WTC11 (cell line): ENCODE measurements around the gene XIRP1. TPM values are rescaled to one million over a fixed set of nuclear protein-coding genes. Genes with fewer than 3 reads are reported as not detected.

ENCODE experiments used
- ATAC-seq: fragments of 200-7000 bp; cut with Tn5 transposase; 2 replicates; pipeline ENCODE4 v1.10.0; 2021; ENCODE audit warnings: mild to moderate bottlenecking, moderate library complexity
- CTCF ChIA-PET: fragments of 300-600 bp; sonication (Branson Sonifier 250); formaldehyde crosslinking; loops from one replicate; lab custom pipeline; 2021; ENCODE audit warnings: antibody characterized with exemption; lab: Charles Lee
- POLR2A ChIA-PET: fragments of 350-600 bp; sonication (Branson Sonifier 250); formaldehyde crosslinking; loops from one replicate; lab custom pipeline; 2021; ENCODE audit warnings: antibody characterized with exemption; lab: Charles Lee
- DNase-seq: peaks from one replicate; pipeline ENCODE4 v3.0.0; 2021; ENCODE audit warnings: low spot score
- H3K27ac Mint-ChIP-seq: 2 replicates; pipeline ENCODE4 v1.8.0; 2021; ENCODE audit warnings: mixed read lengths
- H3K27me3 Mint-ChIP-seq: 2 replicates; pipeline ENCODE4 v1.8.0; 2021; ENCODE audit warnings: low read depth, mild to moderate bottlenecking, moderate library complexity, mixed read lengths
- H3K36me3 Mint-ChIP-seq: 2 replicates; pipeline ENCODE4 v1.8.0; 2021; ENCODE audit warnings: mixed read lengths
- H3K4me1 Mint-ChIP-seq: 2 replicates; pipeline ENCODE4 v1.8.0; 2022; ENCODE audit warnings: mixed read lengths
- H3K4me3 Mint-ChIP-seq: 2 replicates; pipeline ENCODE4 v1.8.0; 2021; ENCODE audit warnings: mild to moderate bottlenecking, moderate library complexity, mixed read lengths
- H3K9me3 Mint-ChIP-seq: 2 replicates; pipeline ENCODE4 v1.8.0; 2021; ENCODE audit warnings: mixed read lengths
- ATF1 ChIP-seq: sonication (generic); formaldehyde crosslinking; IDR thresholded peaks from 2 replicates; pipeline ENCODE4 v1.8.1; 2023; ENCODE audit warnings: mild to moderate bottlenecking, moderate library complexity, missing genetic modification reagents
- FOXJ3 ChIP-seq: sonication (generic); formaldehyde crosslinking; IDR thresholded peaks from 2 replicates; pipeline ENCODE4 v1.9.0; 2021; ENCODE audit warnings: missing genetic modification reagents, mild to moderate bottlenecking, borderline replicate concordance
- FOXK1 ChIP-seq: sonication (generic); formaldehyde crosslinking; IDR thresholded peaks from 2 replicates; pipeline ENCODE4 v1.8.0; 2022; ENCODE audit warnings: mild to moderate bottlenecking, moderate library complexity, missing genetic modification reagents
- IRF2 ChIP-seq: sonication (generic); formaldehyde crosslinking; IDR thresholded peaks from 2 replicates; pipeline ENCODE4 v1.8.0; 2022; ENCODE audit warnings: low read depth, missing genetic modification reagents, borderline replicate concordance
- ZNF138 ChIP-seq: sonication (generic); formaldehyde crosslinking; conservative IDR thresholded peaks from 2 replicates; pipeline ENCODE4 v1.8.1; 2022; ENCODE audit warnings: mild to moderate bottlenecking, moderate library complexity, missing genetic modification reagents
- ZNF263 ChIP-seq: sonication (generic); formaldehyde crosslinking; IDR thresholded peaks from 2 replicates; pipeline ENCODE4 v1.8.1; 2022; ENCODE audit warnings: low read depth, mild to moderate bottlenecking, moderate library complexity, missing genetic modification reagents
- total RNA-seq: library from RNA; stranded (reverse); gene quantifications from 3 replicates; pipeline ENCODE4 v1.2.3, GENCODE V29; 2021
- TF ChIP-seq, protein P1 (sequence below): sonication (generic); formaldehyde crosslinking; IDR thresholded peaks from 2 replicates; pipeline ENCODE4 v1.8.1; 2022; ENCODE audit warnings: low read depth, missing genetic modification reagents, borderline replicate concordance
- TF ChIP-seq, protein P2 (sequence below): sonication (generic); formaldehyde crosslinking; conservative IDR thresholded peaks from 2 replicates; pipeline ENCODE4 v1.8.1; 2022; ENCODE audit warnings: mild to moderate bottlenecking, missing genetic modification reagents
- TF ChIP-seq, protein P3 (sequence below): sonication (generic); formaldehyde crosslinking; IDR thresholded peaks from 2 replicates; pipeline ENCODE4 v1.8.1; 2022; ENCODE audit warnings: mild to moderate bottlenecking, missing genetic modification reagents, moderate library complexity, borderline replicate concordance
- TF ChIP-seq, protein P4 (sequence below): sonication (generic); formaldehyde crosslinking; IDR thresholded peaks from 2 replicates; pipeline ENCODE4 v1.8.1; 2023; ENCODE audit warnings: mild to moderate bottlenecking, missing genetic modification reagents
- TF ChIP-seq, protein P5 (sequence below): sonication (generic); formaldehyde crosslinking; IDR thresholded peaks from 2 replicates; pipeline ENCODE4 v1.8.1; 2022; ENCODE audit warnings: mild to moderate bottlenecking, moderate library complexity, missing genetic modification reagents
- TF ChIP-seq, protein P6 (sequence below): sonication (generic); formaldehyde crosslinking; IDR thresholded peaks from 2 replicates; pipeline ENCODE4 v1.8.0; 2022; ENCODE audit warnings: mild to moderate bottlenecking, missing genetic modification reagents
- TF ChIP-seq, protein P7 (sequence below): sonication (generic); formaldehyde crosslinking; IDR thresholded peaks from 2 replicates; pipeline ENCODE4 v1.8.1; 2023; ENCODE audit warnings: mild to moderate bottlenecking, missing genetic modification reagents, moderate library complexity

Gene XIRP1
- total RNA-seq, 1 experiment from 2014 or later = not detected

DNA sequence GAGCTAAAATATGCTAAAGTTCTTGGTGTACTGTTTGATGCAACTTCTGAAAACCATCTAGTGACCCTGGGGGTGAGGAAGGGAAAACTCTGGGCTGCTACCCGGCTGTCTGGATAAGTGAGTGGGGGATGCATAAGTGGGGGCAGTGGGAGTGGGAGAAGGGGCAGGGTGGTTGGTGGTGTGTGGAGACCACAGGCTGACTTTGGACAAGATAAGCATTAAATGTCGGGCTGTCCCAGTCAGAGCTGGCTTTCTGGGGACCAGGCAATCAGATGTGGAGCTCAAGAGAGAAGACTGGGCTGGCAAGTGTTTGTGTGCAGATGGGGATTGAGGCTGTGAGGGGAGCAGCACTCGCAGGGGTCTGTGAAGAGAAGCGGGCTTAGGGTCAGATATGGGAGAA lies 11.0 kb upstream of the XIRP1 start:
- no peak for ATAC-seq
- Mint-ChIP-seq H3K27me3 (no peaks in the 10 kb centered on the region; the same call in 1 of the 2 replicates), H3K36me3 (no peaks in the 10 kb centered on the region), H3K4me1 (peaks cover 15% of the 10 kb centered on the region), H3K9me3 (peaks cover 9% of the 10 kb centered on the region), H3K27ac (no peak overlapping the region), H3K4me3 (no peak overlapping the region)
- ChIA-PET POLR2A (no interaction called here), CTCF (interaction anchor here (1.2 to 3.1 kb wide), 3 partner anchors 13 to 88 kb away, joined by 3 to 26 read pairs (median 5); no protein-coding TSS in a partner anchor)
- DNase-seq = no peak
- TF ChIP-seq ATF1 (CRISPR knock-in tag) (no peak), ZNF138 (CRISPR knock-in tag) (no peak), FOXK1 (CRISPR knock-in tag) (no peak), IRF2 (CRISPR knock-in tag) (no peak)
- TF ChIP-seq, protein P1, sequence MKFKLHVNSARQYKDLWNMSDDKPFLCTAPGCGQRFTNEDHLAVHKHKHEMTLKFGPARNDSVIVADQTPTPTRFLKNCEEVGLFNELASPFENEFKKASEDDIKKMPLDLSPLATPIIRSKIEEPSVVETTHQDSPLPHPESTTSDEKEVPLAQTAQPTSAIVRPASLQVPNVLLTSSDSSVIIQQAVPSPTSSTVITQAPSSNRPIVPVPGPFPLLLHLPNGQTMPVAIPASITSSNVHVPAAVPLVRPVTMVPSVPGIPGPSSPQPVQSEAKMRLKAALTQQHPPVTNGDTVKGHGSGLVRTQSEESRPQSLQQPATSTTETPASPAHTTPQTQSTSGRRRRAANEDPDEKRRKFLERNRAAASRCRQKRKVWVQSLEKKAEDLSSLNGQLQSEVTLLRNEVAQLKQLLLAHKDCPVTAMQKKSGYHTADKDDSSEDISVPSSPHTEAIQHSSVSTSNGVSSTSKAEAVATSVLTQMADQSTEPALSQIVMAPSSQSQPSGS (CRISPR knock-in tag) = no peak
- TF ChIP-seq, protein P2, sequence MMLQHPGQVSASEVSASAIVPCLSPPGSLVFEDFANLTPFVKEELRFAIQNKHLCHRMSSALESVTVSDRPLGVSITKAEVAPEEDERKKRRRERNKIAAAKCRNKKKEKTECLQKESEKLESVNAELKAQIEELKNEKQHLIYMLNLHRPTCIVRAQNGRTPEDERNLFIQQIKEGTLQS (CRISPR knock-in tag) = no peak
- TF ChIP-seq, protein P3, sequence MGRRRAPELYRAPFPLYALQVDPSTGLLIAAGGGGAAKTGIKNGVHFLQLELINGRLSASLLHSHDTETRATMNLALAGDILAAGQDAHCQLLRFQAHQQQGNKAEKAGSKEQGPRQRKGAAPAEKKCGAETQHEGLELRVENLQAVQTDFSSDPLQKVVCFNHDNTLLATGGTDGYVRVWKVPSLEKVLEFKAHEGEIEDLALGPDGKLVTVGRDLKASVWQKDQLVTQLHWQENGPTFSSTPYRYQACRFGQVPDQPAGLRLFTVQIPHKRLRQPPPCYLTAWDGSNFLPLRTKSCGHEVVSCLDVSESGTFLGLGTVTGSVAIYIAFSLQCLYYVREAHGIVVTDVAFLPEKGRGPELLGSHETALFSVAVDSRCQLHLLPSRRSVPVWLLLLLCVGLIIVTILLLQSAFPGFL (CRISPR knock-in tag) = no peak
- TF ChIP-seq, protein P4, sequence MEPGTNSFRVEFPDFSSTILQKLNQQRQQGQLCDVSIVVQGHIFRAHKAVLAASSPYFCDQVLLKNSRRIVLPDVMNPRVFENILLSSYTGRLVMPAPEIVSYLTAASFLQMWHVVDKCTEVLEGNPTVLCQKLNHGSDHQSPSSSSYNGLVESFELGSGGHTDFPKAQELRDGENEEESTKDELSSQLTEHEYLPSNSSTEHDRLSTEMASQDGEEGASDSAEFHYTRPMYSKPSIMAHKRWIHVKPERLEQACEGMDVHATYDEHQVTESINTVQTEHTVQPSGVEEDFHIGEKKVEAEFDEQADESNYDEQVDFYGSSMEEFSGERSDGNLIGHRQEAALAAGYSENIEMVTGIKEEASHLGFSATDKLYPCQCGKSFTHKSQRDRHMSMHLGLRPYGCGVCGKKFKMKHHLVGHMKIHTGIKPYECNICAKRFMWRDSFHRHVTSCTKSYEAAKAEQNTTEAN = no peak
- TF ChIP-seq, protein P5, sequence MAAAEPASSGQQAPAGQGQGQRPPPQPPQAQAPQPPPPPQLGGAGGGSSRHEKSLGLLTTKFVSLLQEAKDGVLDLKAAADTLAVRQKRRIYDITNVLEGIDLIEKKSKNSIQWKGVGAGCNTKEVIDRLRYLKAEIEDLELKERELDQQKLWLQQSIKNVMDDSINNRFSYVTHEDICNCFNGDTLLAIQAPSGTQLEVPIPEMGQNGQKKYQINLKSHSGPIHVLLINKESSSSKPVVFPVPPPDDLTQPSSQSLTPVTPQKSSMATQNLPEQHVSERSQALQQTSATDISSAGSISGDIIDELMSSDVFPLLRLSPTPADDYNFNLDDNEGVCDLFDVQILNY = no peak
- TF ChIP-seq, protein P6, sequence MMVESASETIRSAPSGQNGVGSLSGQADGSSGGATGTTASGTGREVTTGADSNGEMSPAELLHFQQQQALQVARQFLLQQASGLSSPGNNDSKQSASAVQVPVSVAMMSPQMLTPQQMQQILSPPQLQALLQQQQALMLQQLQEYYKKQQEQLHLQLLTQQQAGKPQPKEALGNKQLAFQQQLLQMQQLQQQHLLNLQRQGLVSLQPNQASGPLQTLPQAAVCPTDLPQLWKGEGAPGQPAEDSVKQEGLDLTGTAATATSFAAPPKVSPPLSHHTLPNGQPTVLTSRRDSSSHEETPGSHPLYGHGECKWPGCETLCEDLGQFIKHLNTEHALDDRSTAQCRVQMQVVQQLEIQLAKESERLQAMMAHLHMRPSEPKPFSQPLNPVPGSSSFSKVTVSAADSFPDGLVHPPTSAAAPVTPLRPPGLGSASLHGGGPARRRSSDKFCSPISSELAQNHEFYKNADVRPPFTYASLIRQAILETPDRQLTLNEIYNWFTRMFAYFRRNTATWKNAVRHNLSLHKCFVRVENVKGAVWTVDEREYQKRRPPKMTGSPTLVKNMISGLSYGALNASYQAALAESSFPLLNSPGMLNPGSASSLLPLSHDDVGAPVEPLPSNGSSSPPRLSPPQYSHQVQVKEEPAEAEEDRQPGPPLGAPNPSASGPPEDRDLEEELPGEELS (CRISPR knock-in tag) = no peak

DNA sequence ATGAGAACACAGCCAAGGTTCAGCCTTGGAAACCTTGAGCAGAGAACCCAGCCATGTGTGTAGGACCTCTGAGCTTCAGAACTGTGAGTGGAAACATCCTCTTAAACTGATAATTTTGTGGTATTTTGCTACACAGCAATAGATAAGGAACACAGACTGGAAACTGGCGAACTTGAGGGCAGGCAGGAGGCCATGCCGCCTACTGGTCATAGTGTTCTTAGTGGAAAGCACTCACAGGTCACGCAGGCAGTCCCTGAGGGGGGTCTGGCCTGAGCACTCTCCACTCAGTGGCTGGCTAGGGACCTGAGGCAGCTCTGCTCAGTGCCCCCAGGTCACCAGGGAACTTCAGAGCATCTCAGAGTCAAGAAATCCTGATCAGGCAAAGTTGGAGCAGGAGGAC lies 9.7 kb upstream of the XIRP1 start:
- TF ChIP-seq ZNF263 (CRISPR knock-in tag) (no peak), FOXJ3 (CRISPR knock-in tag) (no peak), FOXK1 (CRISPR knock-in tag) (no peak)
- TF ChIP-seq, protein P3 (CRISPR knock-in tag) = no peak
- TF ChIP-seq, protein P7, sequence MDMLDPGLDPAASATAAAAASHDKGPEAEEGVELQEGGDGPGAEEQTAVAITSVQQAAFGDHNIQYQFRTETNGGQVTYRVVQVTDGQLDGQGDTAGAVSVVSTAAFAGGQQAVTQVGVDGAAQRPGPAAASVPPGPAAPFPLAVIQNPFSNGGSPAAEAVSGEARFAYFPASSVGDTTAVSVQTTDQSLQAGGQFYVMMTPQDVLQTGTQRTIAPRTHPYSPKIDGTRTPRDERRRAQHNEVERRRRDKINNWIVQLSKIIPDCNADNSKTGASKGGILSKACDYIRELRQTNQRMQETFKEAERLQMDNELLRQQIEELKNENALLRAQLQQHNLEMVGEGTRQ = no peak
- H3K4me3 Mint-ChIP-seq = no peak overlapping the region
- CTCF ChIA-PET = interaction anchor here (0.9 to 3.1 kb wide), 3 partner anchors 12 to 90 kb away, joined by 3 to 26 read pairs (median 4); no protein-coding TSS in a partner anchor
- POLR2A ChIA-PET = no interaction called here
- H3K36me3 Mint-ChIP-seq = no peaks in the 10 kb centered on the region
- DNase-seq = no peak
- H3K4me1 Mint-ChIP-seq = peaks cover 3% of the 10 kb centered on the region
- H3K27me3 Mint-ChIP-seq = no peaks in the 10 kb centered on the region
- no peak overlapping the region for H3K27ac Mint-ChIP-seq
- H3K9me3 Mint-ChIP-seq = peaks cover 9% of the 10 kb centered on the region
- no peak for ATAC-seq
